Stimulated activated naive CD8-positive, alpha-beta T cell treated with anti-CD3 and anti-CD28 coated beads, Interleukin-15, Interleukin-2, amounts not matched to agents 100 ng/mL and 50 ng/mL, for 24 hours (primary cell): ENCODE data around the gene RIMS4.

Source experiments
- H3K27ac Mint-ChIP-seq: one replicate; pipeline ENCODE4 v1.8.0; 2021; ENCODE audit warnings: mild to moderate bottlenecking, mixed read lengths
- H3K27me3 Mint-ChIP-seq: one replicate; pipeline ENCODE4 v1.8.0; 2021; ENCODE audit warnings: mixed read lengths
- H3K36me3 Mint-ChIP-seq: one replicate; pipeline ENCODE4 v1.8.0; 2021; ENCODE audit warnings: low read depth, mixed read lengths
- H3K4me1 Mint-ChIP-seq: one replicate; pipeline ENCODE4 v1.8.0; 2021; ENCODE audit warnings: low read depth, mixed read lengths
- H3K4me3 Mint-ChIP-seq: one replicate; pipeline ENCODE4 v1.8.0; 2021; ENCODE audit warnings: mild to moderate bottlenecking, mixed read lengths
- H3K9me3 Mint-ChIP-seq: one replicate; pipeline ENCODE4 v1.8.0; 2021; ENCODE audit warnings: mixed read lengths

Gene RIMS4

DNA sequence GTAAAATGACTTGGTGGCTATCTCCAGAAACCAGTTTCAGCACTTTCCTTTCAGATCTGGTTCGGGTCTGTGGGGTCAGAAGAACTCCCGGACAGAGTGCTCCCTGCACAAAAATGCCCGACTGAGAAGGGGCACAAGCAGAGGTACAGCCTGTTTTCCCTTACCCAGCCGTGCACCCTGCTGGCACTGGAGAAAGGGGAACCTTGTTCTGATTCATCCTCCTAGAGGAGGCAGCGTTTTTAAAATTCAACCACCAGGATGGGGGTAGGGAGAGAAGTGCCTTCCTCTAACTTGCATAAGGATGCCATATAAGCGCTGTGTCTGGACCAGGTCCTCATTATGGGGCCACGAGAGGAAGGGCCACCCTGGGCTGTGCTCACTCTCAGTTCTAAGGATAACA, 17.6 kb downstream of the RIMS4 start:
- H3K27me3 Mint-ChIP-seq = peaks cover 9% of the 10 kb centered on the region
- H3K27ac Mint-ChIP-seq = no peak overlapping the region
- no peaks in the 10 kb centered on the region for H3K36me3 Mint-ChIP-seq
- H3K4me3 Mint-ChIP-seq = no peak overlapping the region
- no peaks in the 10 kb centered on the region for H3K9me3 Mint-ChIP-seq
- H3K4me1 Mint-ChIP-seq = no peaks in the 10 kb centered on the region

- Mint-ChIP-seq H3K27ac (no peak overlapping the region), H3K9me3 (no peaks in the 10 kb centered on the region), H3K27me3 (peaks cover 10% of the 10 kb centered on the region), H3K36me3 (no peaks in the 10 kb centered on the region), H3K4me1 (no peaks in the 10 kb centered on the region), H3K4me3 (no peak overlapping the region)
Measured at GRCh38 chr20:44790638-44791393, 19.5 kb downstream of the RIMS4 start.

DNA sequence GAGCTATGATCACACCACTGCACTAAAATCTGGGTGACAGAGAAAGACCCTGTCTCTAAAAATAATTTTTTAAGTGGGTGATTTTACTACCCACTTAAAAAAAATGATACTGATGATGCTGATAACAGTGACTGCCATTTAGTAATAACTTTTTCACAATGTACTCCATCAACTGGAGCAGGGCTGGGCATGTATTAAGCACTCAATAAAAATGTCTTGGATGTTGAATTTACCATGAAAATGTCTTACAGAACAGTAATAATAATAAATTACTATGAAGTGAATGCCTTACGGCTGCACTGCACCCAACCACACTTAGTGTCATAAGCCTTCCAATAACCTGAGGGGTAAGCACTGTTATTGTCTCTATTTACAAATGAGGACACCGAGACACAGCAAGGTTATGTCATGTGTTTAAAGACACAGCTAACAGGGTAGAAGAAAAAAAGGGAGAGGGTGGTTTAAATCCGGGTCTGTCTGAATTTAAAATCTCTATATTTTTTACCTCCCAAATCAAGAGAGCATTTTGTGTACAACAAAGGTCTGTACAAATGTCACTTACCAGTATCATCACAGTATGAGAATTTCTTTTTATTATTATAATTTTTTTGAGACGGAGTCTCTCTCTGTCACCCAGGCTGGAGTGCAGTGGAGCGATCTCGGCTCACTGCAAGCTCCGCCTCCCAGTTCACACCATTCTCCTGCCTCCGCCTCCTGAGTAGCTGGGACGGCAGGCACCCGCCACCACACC, 21.5 kb downstream of the RIMS4 start:
- H3K36me3 Mint-ChIP-seq = no peaks in the 10 kb centered on the region

DNA sequence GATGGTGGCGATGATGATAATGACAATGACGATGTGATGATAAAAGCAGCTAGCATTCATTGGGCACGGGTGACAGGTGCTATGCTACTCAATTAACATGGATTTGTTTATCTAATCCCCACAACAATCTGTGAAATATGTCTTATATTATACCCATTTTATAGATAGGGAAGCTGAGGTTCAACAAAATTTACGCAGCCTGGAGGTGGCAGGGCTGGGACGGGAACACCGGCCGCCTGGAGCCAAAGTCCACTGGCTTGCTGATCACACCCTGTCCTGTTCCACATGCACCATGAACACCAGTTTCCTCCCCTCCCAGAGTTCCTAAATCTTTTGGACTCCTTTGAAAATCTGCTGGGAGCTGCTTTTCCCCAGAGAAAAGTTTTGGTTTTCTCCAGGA, 23.0 kb downstream of the RIMS4 start:
- Mint-ChIP-seq H3K4me3 (no peak overlapping the region), H3K9me3 (no peaks in the 10 kb centered on the region), H3K27me3 (peaks cover 10% of the 10 kb centered on the region), H3K27ac (no peak overlapping the region), H3K36me3 (no peaks in the 10 kb centered on the region), H3K4me1 (no peaks in the 10 kb centered on the region)

More for the DNA sequence above, 21.5 kb downstream of the RIMS4 start:
- H3K4me1 Mint-ChIP-seq = no peaks in the 10 kb centered on the region
- no peaks in the 10 kb centered on the region for H3K9me3 Mint-ChIP-seq
- no peak overlapping the region for H3K4me3 Mint-ChIP-seq
- peaks cover 10% of the 10 kb centered on the region for H3K27me3 Mint-ChIP-seq
- no peak overlapping the region for H3K27ac Mint-ChIP-seq

GRCh38 chr20:44785768-44786167, 24.6 kb downstream of the RIMS4 start:
- no peak overlapping the region for H3K27ac Mint-ChIP-seq
- no peak overlapping the region for H3K4me3 Mint-ChIP-seq
- no peaks in the 10 kb centered on the region for H3K36me3 Mint-ChIP-seq
- no peaks in the 10 kb centered on the region for H3K9me3 Mint-ChIP-seq
- H3K4me1 Mint-ChIP-seq = no peaks in the 10 kb centered on the region
- peaks cover 10% of the 10 kb centered on the region for H3K27me3 Mint-ChIP-seq

DNA sequence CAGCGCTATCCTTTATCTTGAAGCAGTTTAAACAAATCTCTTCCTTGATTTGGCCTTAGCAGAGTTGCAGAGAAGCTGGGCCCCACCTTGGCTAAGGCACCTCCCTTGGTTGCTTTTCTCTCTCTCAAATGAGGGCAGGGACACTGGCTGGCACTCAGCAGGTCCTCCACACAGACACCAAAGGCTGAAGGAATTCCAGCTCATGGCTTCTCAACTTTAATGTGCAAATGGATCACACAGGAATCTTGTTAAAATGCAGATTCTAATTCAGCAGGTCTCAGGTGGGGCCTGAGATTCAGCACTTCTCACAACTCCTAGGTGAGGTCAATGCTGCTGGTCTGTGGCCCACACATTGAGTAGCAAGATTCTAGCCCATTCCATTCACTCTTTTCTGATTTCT, 25.7 kb downstream of the RIMS4 start:
- no peak overlapping the region for H3K4me3 Mint-ChIP-seq
- peaks cover 11% of the 10 kb centered on the region for H3K27me3 Mint-ChIP-seq
- no peaks in the 10 kb centered on the region for H3K36me3 Mint-ChIP-seq
- no peaks in the 10 kb centered on the region for H3K4me1 Mint-ChIP-seq
- no peaks in the 10 kb centered on the region for H3K9me3 Mint-ChIP-seq
- H3K27ac Mint-ChIP-seq = no peak overlapping the region

GRCh38 chr20:44781791-44782190, 28.6 kb downstream of the RIMS4 start:
- H3K4me1 Mint-ChIP-seq = no peaks in the 10 kb centered on the region
- H3K27me3 Mint-ChIP-seq = peaks cover 10% of the 10 kb centered on the region
- H3K9me3 Mint-ChIP-seq = no peaks in the 10 kb centered on the region
- no peak overlapping the region for H3K4me3 Mint-ChIP-seq
- H3K36me3 Mint-ChIP-seq = no peaks in the 10 kb centered on the region
- H3K27ac Mint-ChIP-seq = no peak overlapping the region

DNA sequence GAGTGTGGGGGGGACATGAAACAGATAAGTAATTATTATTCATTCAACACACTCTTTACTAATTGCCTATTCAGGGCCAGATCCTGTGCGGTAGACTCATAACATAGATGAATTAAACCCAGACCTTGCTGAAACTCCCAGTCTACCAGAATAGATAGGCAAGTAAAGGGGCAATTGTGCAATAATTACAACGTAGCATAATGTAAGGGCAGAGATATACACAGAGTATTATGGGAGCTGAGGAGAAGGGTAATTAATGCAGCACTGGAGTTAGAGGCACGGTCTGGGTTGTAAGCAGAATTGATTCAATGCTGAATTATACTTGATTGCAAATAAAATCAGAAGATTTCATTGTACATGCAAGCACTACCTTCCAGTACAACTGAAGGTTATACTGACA, 29.2 kb downstream of the RIMS4 start:
- Mint-ChIP-seq H3K27ac (no peak overlapping the region), H3K27me3 (peaks cover 13% of the 10 kb centered on the region), H3K36me3 (no peaks in the 10 kb centered on the region), H3K4me3 (no peak overlapping the region), H3K4me1 (no peaks in the 10 kb centered on the region), H3K9me3 (no peaks in the 10 kb centered on the region)

GRCh38 chr20:44780226-44780625, 30.1 kb downstream of the RIMS4 start:
- Mint-ChIP-seq H3K4me1 (no peaks in the 10 kb centered on the region), H3K27me3 (peaks cover 13% of the 10 kb centered on the region), H3K27ac (no peak overlapping the region), H3K9me3 (no peaks in the 10 kb centered on the region), H3K4me3 (no peak overlapping the region), H3K36me3 (no peaks in the 10 kb centered on the region)

DNA sequence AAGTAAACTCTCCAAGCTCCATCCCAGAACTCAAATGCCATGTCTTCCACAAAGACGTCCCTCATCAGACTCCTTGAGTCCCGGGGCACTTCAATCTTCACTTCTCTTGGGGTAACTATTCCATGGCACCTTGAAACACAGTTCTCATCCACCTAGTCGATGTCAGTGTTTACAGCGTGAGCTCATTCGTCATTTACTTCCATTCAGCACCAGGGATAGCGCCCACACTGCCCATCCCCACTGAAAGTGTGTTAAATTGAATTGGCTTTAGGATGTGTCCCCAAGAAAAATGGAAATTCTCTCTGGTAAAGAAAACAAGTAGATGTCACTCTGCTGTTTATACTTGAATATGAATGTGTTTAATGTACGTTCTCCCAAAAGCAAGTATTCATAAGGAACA, 33.4 kb downstream of the RIMS4 start:
- Mint-ChIP-seq H3K36me3 (no peaks in the 10 kb centered on the region), H3K9me3 (no peaks in the 10 kb centered on the region)

GRCh38 chr20:44773070-44773829, 37.1 kb downstream of the RIMS4 start:
- H3K4me3 Mint-ChIP-seq = no peak overlapping the region
- H3K36me3 Mint-ChIP-seq = no peaks in the 10 kb centered on the region
- H3K27ac Mint-ChIP-seq = no peak overlapping the region
- no peaks in the 10 kb centered on the region for H3K9me3 Mint-ChIP-seq
- peaks cover 13% of the 10 kb centered on the region for H3K27me3 Mint-ChIP-seq
- H3K4me1 Mint-ChIP-seq = no peaks in the 10 kb centered on the region

More for the DNA sequence above, 33.4 kb downstream of the RIMS4 start:
- no peak overlapping the region for H3K27ac Mint-ChIP-seq
- no peak overlapping the region for H3K4me3 Mint-ChIP-seq
- H3K27me3 Mint-ChIP-seq = peaks cover 13% of the 10 kb centered on the region
- no peaks in the 10 kb centered on the region for H3K4me1 Mint-ChIP-seq

- no peaks in the 10 kb centered on the region for H3K4me1 Mint-ChIP-seq
- no peaks in the 10 kb centered on the region for H3K9me3 Mint-ChIP-seq
- H3K36me3 Mint-ChIP-seq = no peaks in the 10 kb centered on the region
- H3K27me3 Mint-ChIP-seq = peaks cover 13% of the 10 kb centered on the region
- H3K27ac Mint-ChIP-seq = no peak overlapping the region
- H3K4me3 Mint-ChIP-seq = no peak overlapping the region
Measured at GRCh38 chr20:44772636-44773035, 37.7 kb downstream of the RIMS4 start.

GRCh38 chr20:44771172-44771535, 39.2 kb downstream of the RIMS4 start:
- Mint-ChIP-seq H3K27me3 (peaks cover 4% of the 10 kb centered on the region), H3K4me3 (no peak overlapping the region), H3K36me3 (no peaks in the 10 kb centered on the region), H3K9me3 (no peaks in the 10 kb centered on the region), H3K4me1 (no peaks in the 10 kb centered on the region), H3K27ac (no peak overlapping the region)

- Mint-ChIP-seq H3K36me3 (no peaks in the 10 kb centered on the region), H3K27me3 (peaks cover 3% of the 10 kb centered on the region), H3K27ac (no peak overlapping the region), H3K4me1 (no peaks in the 10 kb centered on the region), H3K9me3 (no peaks in the 10 kb centered on the region), H3K4me3 (no peak overlapping the region)
Measured at GRCh38 chr20:44770484-44771171, 39.7 kb downstream of the RIMS4 start.

- Mint-ChIP-seq H3K27me3 (peaks cover 3% of the 10 kb centered on the region), H3K4me1 (no peaks in the 10 kb centered on the region), H3K27ac (no peak overlapping the region), H3K9me3 (no peaks in the 10 kb centered on the region), H3K36me3 (no peaks in the 10 kb centered on the region), H3K4me3 (no peak overlapping the region)
Measured at GRCh38 chr20:44769481-44769863, 40.9 kb downstream of the RIMS4 start.
